HCT116 (cell line): ENCODE results near the gene SEMA4B.

ENCODE experiments used
- CEBPB ChIP-seq: IDR thresholded peaks from 2 replicates; pipeline ENCODE4 v1.6.1; 2012; ENCODE audit warnings: low read depth
- CTCF ChIP-seq, 3 experiments: fragments of 200-600 bp in 1 of 3; sonication (generic) in 1 of 3; IDR thresholded peaks in 2 of 3; conservative IDR thresholded peaks in 1 of 3; 2 replicates each; pipeline ENCODE4 v1.5.1; 2012 to 2017; ENCODE audit warnings: low read depth in 2 of 3, low read length in 2 of 3, antibody characterized with exemption in 1 of 3, borderline replicate concordance in 1 of 3, control low read depth in 1 of 3, mild to moderate bottlenecking in 1 of 3, mixed read lengths in 1 of 3, mixed run types in 1 of 3, moderate library complexity in 1 of 3; ENCODE audit not compliant: insufficient read depth in 1 of 3
- EZH2 ChIP-seq: fragments of 200-600 bp; sonication (generic); IDR thresholded peaks from 2 replicates; pipeline ENCODE4 v1.6.1; 2017; ENCODE audit warnings: antibody characterized with exemption, mixed run types
- EZH2phosphoT487 ChIP-seq: fragments of 200-600 bp; IDR thresholded peaks from 2 replicates; pipeline ENCODE4 v1.6.1; 2018; ENCODE audit warnings: antibody characterized with exemption, borderline replicate concordance
- POLR2A ChIP-seq: IDR thresholded peaks from 2 replicates; pipeline ENCODE4 v1.7.0; 2011; ENCODE audit warnings: borderline replicate concordance; ENCODE audit not compliant: insufficient read depth, insufficient read length; ENCODE audit errors: extremely low read depth
- YY1 ChIP-seq: IDR thresholded peaks from 2 replicates; pipeline ENCODE4 v1.6.1; 2011; ENCODE audit warnings: low read length, low read depth, moderate library complexity, mild to moderate bottlenecking; ENCODE audit not compliant: insufficient replicate concordance; ENCODE audit errors: extremely low read depth
- TF ChIP-seq, protein P1 (sequence below): IDR thresholded peaks from 2 replicates; pipeline ENCODE4 v1.6.1; 2012

GRCh38 chr15:90270502-90271150, 69.5 kb downstream of the SEMA4B start:
- TF ChIP-seq, protein P1, sequence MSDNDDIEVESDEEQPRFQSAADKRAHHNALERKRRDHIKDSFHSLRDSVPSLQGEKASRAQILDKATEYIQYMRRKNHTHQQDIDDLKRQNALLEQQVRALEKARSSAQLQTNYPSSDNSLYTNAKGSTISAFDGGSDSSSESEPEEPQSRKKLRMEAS = no peak
- no peak for TF ChIP-seq EZH2phosphoT487
- TF ChIP-seq YY1 = no peak
- no peak for TF ChIP-seq CTCF (IDR thresholded peaks at IDR 0.05 in 2 of 3, conservative IDR thresholded peaks at IDR 0.05 in 1 of 3; ENCODE audit: borderline replicate concordance in 1 of 3, insufficient read depth in 1 of 3, low read depth in 2 of 3, low read length in 2 of 3)
- no peak for TF ChIP-seq POLR2A
- no peak for TF ChIP-seq EZH2
- no peak for TF ChIP-seq CEBPB
